K562 (cell line): ENCODE results near the gene BMP4. TPM values are rescaled to one million over a fixed set of nuclear protein-coding genes. Genes with fewer than 3 reads are reported as not detected.

Source experiments
- ATAC-seq: fragments of 200-7000 bp; cut with Tn5 transposase; 3 replicates; pipeline ENCODE4 v1.9.1; 2020; ENCODE audit warnings: moderate library complexity
- BruUV-seq: library from RNA; stranded (reverse); fragments of 400-500 nt; replicated peaks from 2 replicates; lab custom pipeline; 2021; lab: Mats Ljungman, UMichigan
- CTCF ChIA-PET: fragments of 300-600 bp; formaldehyde crosslinking; extraction: SDS; loops from one replicate; lab custom pipeline; 2021; ENCODE audit warnings: low intra/inter-chr PET ratio; lab: Yijun Ruan, JAX
- POLR2A ChIA-PET: fragments of 300-600, 350-650 bp; sonication (Branson Sonifier 250); formaldehyde crosslinking; extraction: SDS; loops from one replicate; lab custom pipeline; 2021; ENCODE audit warnings: antibody characterized with exemption, inconsistent platforms; lab: Yijun Ruan, JAX
- DNase-seq, 4 experiments: peaks; one replicate each; pipeline versions ENCODE4 v3.0.0 to v3.0.0-alpha.2; 2011 to 2018; ENCODE audit warnings: low spot score in 3 of 4, mixed read lengths in 3 of 4; ENCODE audit errors: extremely low read depth in 1 of 4
- FAIRE-seq: peaks from 2 replicates; lab custom pipeline; 2011; peaks lifted over from hg19 to GRCh38; lab: Jason Lieb, UNC
- H2AFZ ChIP-seq: 2 replicates; pipeline ENCODE4 v1.6.0; 2011; ENCODE audit warnings: low read depth, low read length, control low read depth, inconsistent platforms
- H3K27ac ChIP-seq: fragments of 200-600 bp; 3 replicates; pipeline ENCODE4 v1.8.0; 2011; ENCODE audit warnings: low read depth, mild to moderate bottlenecking, control low read depth, inconsistent platforms, low read length, moderate library complexity, mixed read lengths; ENCODE audit errors: extremely low read depth
- H3K27me3 ChIP-seq, 2 experiments: fragments of 300-600 bp in 1 of 2; 2 replicates in 1 of 2; 3 replicates in 1 of 2; pipeline versions ENCODE4 v1.6.0 to v1.8.0; 2011; ENCODE audit warnings: inconsistent platforms in 2 of 2, low read length in 2 of 2, mild to moderate bottlenecking in 1 of 2, mixed read lengths in 1 of 2, moderate library complexity in 1 of 2; ENCODE audit not compliant: control insufficient read depth in 2 of 2, insufficient read depth in 2 of 2
- H3K36me3 ChIP-seq: fragments of 300-600 bp; 3 replicates; pipeline ENCODE4 v1.8.0; 2011; ENCODE audit warnings: mild to moderate bottlenecking, low read length, inconsistent platforms; ENCODE audit not compliant: control insufficient read depth, insufficient read depth
- H3K4me1 ChIP-seq, 2 experiments: fragments of 200-600 bp in 1 of 2; replicated peaks in 1 of 2; 2 replicates in 1 of 2; 3 replicates in 1 of 2; pipeline versions ENCODE4 v1.5.1 to v1.8.0; 2011; ENCODE audit warnings: inconsistent platforms in 2 of 2, low read length in 2 of 2, mild to moderate bottlenecking in 1 of 2, mixed read lengths in 1 of 2, moderate library complexity in 1 of 2; ENCODE audit not compliant: control insufficient read depth in 2 of 2, insufficient read depth in 2 of 2
- H3K4me2 ChIP-seq: 2 replicates; pipeline ENCODE4 v1.6.1; 2011; ENCODE audit warnings: low read length, control low read depth, inconsistent platforms, mixed read lengths; ENCODE audit not compliant: insufficient read depth
- H3K4me3 ChIP-seq: fragments of 200-600 bp; sonication (generic), shearing (Covaris generic); 2 replicates; pipeline ENCODE4 v1.5.1; 2016; ENCODE audit warnings: control low read depth, inconsistent platforms
- H3K79me2 ChIP-seq: fragments of 200-600 bp; 3 replicates; pipeline ENCODE4 v1.8.0; 2011; ENCODE audit warnings: low read length, inconsistent platforms; ENCODE audit not compliant: control insufficient read depth, insufficient read depth
- H3K9ac ChIP-seq, 2 experiments: 2 replicates each; pipeline versions ENCODE4 v1.6.0 to v1.6.1; 2011; ENCODE audit warnings: low read depth in 2 of 2, low read length in 2 of 2, control low read depth in 1 of 2, inconsistent platforms in 1 of 2, mild to moderate bottlenecking in 1 of 2, mixed read lengths in 1 of 2; ENCODE audit not compliant: insufficient read depth in 1 of 2
- H3K9me1 ChIP-seq: one replicate; pipeline ENCODE4 v1.6.0; 2011; ENCODE audit warnings: inconsistent platforms, mild to moderate bottlenecking, low read length, moderate library complexity; ENCODE audit not compliant: control insufficient read depth, insufficient read depth
- H3K9me3 ChIP-seq: replicated peaks from 2 replicates; pipeline ENCODE4 v1.5.1; 2011; ENCODE audit warnings: low read depth, low read length, inconsistent platforms; ENCODE audit not compliant: control insufficient read depth, insufficient read depth
- H4K20me1 ChIP-seq: replicated peaks from 2 replicates; pipeline ENCODE4 v1.6.1; 2011; ENCODE audit warnings: low read length, inconsistent platforms, mixed read lengths; ENCODE audit not compliant: control insufficient read depth, insufficient read depth
- CEBPG ChIP-seq, 3 experiments: fragments of 200-800 bp in 1 of 3; sonication (Bioruptor generic) in 1 of 3; sonication (generic) in 1 of 3; formaldehyde crosslinking in 1 of 3; IDR thresholded peaks in 2 of 3; conservative IDR thresholded peaks in 1 of 3; 2 replicates each; pipeline versions ENCODE4 v1.6.1 to v1.8.0; 2016 to 2022; ENCODE audit warnings: missing compliant biosample characterization in 2 of 3, missing genetic modification characterization in 2 of 3, mild to moderate bottlenecking in 1 of 3, missing genetic modification reagents in 1 of 3
- GTF3C2 ChIP-seq: IDR thresholded peaks from 3 replicates; pipeline ENCODE4 v1.6.1; 2011; ENCODE audit warnings: borderline replicate concordance, mild to moderate bottlenecking, moderate library complexity; ENCODE audit not compliant: insufficient read length; ENCODE audit errors: extremely low read depth
- MTA2 ChIP-seq: fragments of 450-650 bp; IDR thresholded peaks from 2 replicates; pipeline ENCODE4 v1.6.1; 2016; ENCODE audit warnings: low read depth
- NFIX ChIP-seq: fragments of 250-450 bp; sonication (Bioruptor Pico); IDR thresholded peaks from 2 replicates; pipeline ENCODE4 v1.4.0; 2020; ENCODE audit warnings: low read depth, mild to moderate bottlenecking, moderate library complexity
- POLR2AphosphoS2 ChIP-seq: IDR thresholded peaks from 2 replicates; pipeline ENCODE4 v1.6.1; 2012; ENCODE audit warnings: low read length, improper control_type of control experiment
- RFX5 ChIP-seq: IDR thresholded peaks from 2 replicates; pipeline ENCODE4 v1.6.1; 2011; ENCODE audit warnings: low read depth, mild to moderate bottlenecking, improper control_type of control experiment, low read length
- RFX7 ChIP-seq: fragments of 250-450 bp; sonication (Bioruptor Pico); IDR thresholded peaks from 2 replicates; pipeline ENCODE4 v1.5.1; 2021; ENCODE audit warnings: mild to moderate bottlenecking
- SMAD4 ChIP-seq: fragments of 250-450 bp; sonication (Bioruptor Pico); conservative IDR thresholded peaks from 2 replicates; pipeline ENCODE4 v1.8.0; 2021; ENCODE audit warnings: inconsistent platforms, mild to moderate bottlenecking, moderate library complexity
- SP2 ChIP-seq: IDR thresholded peaks from 2 replicates; pipeline ENCODE4 v1.6.1; 2011; ENCODE audit warnings: mild to moderate bottlenecking, low read depth, low read length, moderate library complexity; ENCODE audit not compliant: poor library complexity, severe bottlenecking; ENCODE audit errors: extremely low read depth
- THRA ChIP-seq: fragments of 450-650 bp; IDR thresholded peaks from 2 replicates; pipeline ENCODE4 v1.6.1; 2017; ENCODE audit warnings: mild to moderate bottlenecking, moderate library complexity
- YBX1 ChIP-seq: fragments of 450-650 bp; IDR thresholded peaks from 2 replicates; pipeline ENCODE4 v1.7.1; 2016; ENCODE audit warnings: mild to moderate bottlenecking
- ZBTB34 ChIP-seq: fragments of 250-450 bp; sonication (Bioruptor Pico); IDR thresholded peaks from 2 replicates; pipeline ENCODE4 v1.8.0; 2021; ENCODE audit warnings: mild to moderate bottlenecking, moderate library complexity
- ZNF143 ChIP-seq: sonication (generic); formaldehyde crosslinking; IDR thresholded peaks from 2 replicates; pipeline ENCODE4 v1.9.0; 2022; ENCODE audit warnings: mild to moderate bottlenecking, missing genetic modification reagents
- ZNF282 ChIP-seq: sonication (generic); formaldehyde crosslinking; IDR thresholded peaks from 2 replicates; pipeline ENCODE4 v1.8.1; 2023; ENCODE audit warnings: missing genetic modification reagents
- WGBS: fragments of 100-300 bp; shearing (Covaris generic); methylation state at CpG from one replicate; pipeline ENCODE4 v1.1.6; 2016; ENCODE audit warnings: low coverage, mixed read lengths; ENCODE audit not compliant: insufficient coverage; ENCODE audit errors: missing lambda C conversion rate; 5-methylcytosine and 5-hydroxymethylcytosine counted together
- in situ Hi-C: fragments of 300-500 bp; cut with MboI; formaldehyde crosslinking; loops from 4 replicates; pipeline ENCODE4 v1.15.0; 2018; ENCODE audit warnings: inconsistent platforms, mixed read lengths
- intact Hi-C: fragments of 100-400 bp; cut with micrococcal nuclease; formaldehyde crosslinking; loops from 2 replicates; pipeline ENCODE4 v1.14.2; 2022
- polyA plus RNA-seq, 8 experiments: library from polyadenylated mRNA; depleted of rRNA in 4 of 8; stranded (reverse) in 5 of 8; unstranded in 3 of 8; fragments of >200 nt; fragmentation: Nextera tagmentation in 2 of 8; fragmentation: Illumina TruSeq in 1 of 8; extraction: Ambion mirVana in 2 of 8; extraction: Trizol in 1 of 8; gene quantifications; 2 replicates each; pipeline versions ENCODE4 v1.2.1 to v1.2.3, GENCODE V29; 2011 to 2014; ENCODE audit warnings: inconsistent platforms in 1 of 8, missing spikeins in 1 of 8
- total RNA-seq, 7 experiments: library from RNA; depleted of rRNA in 6 of 7; stranded (reverse); fragments of >200 nt in 6 of 7; fragmentation: Illumina TruSeq in 2 of 7; extraction: Trizol in 2 of 7; gene quantifications; 2 replicates each; pipeline versions ENCODE4 v1.2.1 to v1.2.3, GENCODE V29; 2011 to 2021; ENCODE audit warnings: low replicate concordance in 1 of 7
- TF ChIP-seq, protein P1 (sequence below), 3 experiments: fragments of 200-800 bp in 1 of 3; sonication (Bioruptor generic) in 1 of 3; sonication (generic) in 1 of 3; formaldehyde crosslinking in 1 of 3; IDR thresholded peaks; 2 replicates each; pipeline versions ENCODE4 v1.6.1 to v1.8.0; 2016 to 2022; ENCODE audit warnings: mild to moderate bottlenecking in 2 of 3, missing compliant biosample characterization in 2 of 3, missing genetic modification characterization in 2 of 3, missing genetic modification reagents in 1 of 3

BMP4 gene
- total and polyA plus RNA-seq, 9 of the 15 experiments (the other 6 are each of a cell fraction or from before 2014, with no cell fraction given) = not detected

DNA sequence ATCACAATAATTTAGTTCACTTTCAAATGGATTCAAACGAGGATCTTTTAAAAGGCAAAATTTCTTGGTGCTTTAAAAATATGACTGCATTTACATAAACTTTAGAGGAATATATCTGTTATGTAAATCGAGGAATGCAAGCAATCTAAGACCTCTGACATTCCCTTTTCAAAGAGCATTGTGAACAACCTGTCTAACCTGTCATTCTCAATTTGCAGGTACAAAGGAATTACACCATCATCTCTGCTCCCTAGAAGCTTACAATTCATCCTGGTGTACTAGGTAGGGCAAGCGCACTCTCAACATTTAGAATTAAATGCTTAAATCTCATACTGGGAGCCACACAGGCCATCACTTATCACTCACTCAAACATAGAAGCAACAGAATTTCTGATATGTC, 35.6 kb downstream of the BMP4 start:
- WGBS = 0% methylated on average over 3 of the region's 3 CpGs
- Histone ChIP-seq H3K9ac (no peak overlapping the region), H3K4me1 (no peaks in the 10 kb centered on the region), H3K79me2 (no peaks in the 10 kb centered on the region), H4K20me1 (no peaks in the 10 kb centered on the region), H3K27ac (no peak overlapping the region), H3K9me1 (no peaks in the 10 kb centered on the region), H3K9me3 (no peaks in the 10 kb centered on the region), H3K4me2 (no peak overlapping the region), H3K36me3 (no peaks in the 10 kb centered on the region), H3K4me3 (no peak overlapping the region), H3K27me3 (no peaks in the 10 kb centered on the region), H2AFZ (no peak overlapping the region)
- POLR2A ChIA-PET = no interaction called here
- ATAC-seq (no peak), DNase-seq (no peak), FAIRE-seq (no peak)
- intact Hi-C loops (no loop called here), in situ Hi-C loops (no loop called here)
- no TSS peak for BruUV-seq
- CTCF ChIA-PET = no interaction called here
- TF ChIP-seq GTF3C2 (no peak), ZBTB34 (no peak), ZNF282 (no peak), MTA2 (no peak), ZNF143 (CRISPR knock-in tag) (no peak), RFX7 (CRISPR knock-in tag) (no peak), CEBPG (CRISPR knock-in tag; IDR thresholded peaks at IDR 0.05) (no peak), CEBPG (tag; conservative IDR thresholded peaks at IDR 0.05 in 1 of 2, IDR thresholded peaks at IDR 0.05 in 1 of 2) (no peak), POLR2AphosphoS2 (no peak), SP2 (no peak), SMAD4 (CRISPR knock-in tag) (no peak), NFIX (CRISPR knock-in tag) (no peak), YBX1 (no peak), THRA (no peak), RFX5 (no peak)
- TF ChIP-seq, protein P1, sequence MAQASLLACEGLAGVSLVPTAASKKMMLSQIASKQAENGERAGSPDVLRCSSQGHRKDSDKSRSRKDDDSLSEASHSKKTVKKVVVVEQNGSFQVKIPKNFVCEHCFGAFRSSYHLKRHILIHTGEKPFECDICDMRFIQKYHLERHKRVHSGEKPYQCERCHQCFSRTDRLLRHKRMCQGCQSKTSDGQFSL (CRISPR knock-in tag; IDR thresholded peaks at IDR 0.05) = no peak
- TF ChIP-seq, protein P1 (tag; IDR thresholded peaks at IDR 0.05) = no peak
